ENCODE results near the gene C10orf71.

The C10orf71 gene

DNA sequence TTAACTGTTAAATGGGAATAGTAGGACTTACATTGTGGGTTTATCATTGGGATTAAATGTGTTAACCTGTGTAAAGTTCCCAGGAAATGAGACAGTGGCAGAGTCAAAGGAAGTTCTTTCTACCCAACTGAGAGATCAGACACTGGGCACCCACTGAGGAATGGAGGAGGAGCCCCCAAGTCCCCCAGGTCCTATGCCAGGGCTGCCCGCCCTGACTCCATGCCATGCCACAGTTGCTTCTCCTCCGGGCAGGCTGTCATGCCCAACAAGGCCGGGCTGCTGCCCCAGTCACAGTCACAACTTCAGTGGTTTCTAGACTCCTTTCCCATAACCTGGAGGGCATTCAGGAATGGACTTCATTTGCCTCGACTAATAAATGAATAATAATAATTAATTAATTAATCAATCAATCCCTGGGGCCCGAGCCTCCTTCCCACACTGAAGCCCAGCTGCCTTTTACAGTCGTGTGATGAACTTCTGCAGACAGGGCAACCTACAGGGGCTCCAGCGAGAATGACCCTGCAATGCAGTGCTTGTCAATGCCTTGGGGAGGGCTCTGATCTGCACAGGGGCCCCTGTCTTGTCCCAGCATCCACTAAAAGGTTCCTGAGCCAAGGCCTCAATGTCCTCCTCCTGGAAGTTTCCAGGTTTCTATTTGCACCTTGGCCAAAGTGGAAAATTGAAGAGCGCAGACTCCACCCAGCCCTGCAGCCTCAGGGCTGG, 64.5 kb downstream of the C10orf71 start:
- DNase-seq, result no peak

DNA sequence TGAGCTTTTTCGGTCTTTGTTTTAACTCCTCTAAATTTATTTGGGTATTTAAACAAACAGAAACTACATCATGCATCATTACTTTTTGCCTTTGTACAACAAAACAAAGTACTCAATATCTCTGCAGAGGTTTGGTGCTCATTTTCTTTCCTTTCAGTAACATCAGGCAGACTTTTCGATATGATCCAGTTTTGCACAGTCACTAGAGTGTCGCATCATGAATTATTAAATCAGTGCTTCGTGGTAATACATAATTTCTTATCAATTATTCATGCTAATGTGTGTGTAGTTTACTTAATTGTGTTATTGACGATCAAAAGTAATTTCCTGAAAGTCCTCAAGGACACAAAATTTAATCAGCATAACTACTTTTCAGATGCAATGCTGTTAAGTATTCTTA, 65.1 kb downstream of the C10orf71 start:
- no peak for DNase-seq

DNA sequence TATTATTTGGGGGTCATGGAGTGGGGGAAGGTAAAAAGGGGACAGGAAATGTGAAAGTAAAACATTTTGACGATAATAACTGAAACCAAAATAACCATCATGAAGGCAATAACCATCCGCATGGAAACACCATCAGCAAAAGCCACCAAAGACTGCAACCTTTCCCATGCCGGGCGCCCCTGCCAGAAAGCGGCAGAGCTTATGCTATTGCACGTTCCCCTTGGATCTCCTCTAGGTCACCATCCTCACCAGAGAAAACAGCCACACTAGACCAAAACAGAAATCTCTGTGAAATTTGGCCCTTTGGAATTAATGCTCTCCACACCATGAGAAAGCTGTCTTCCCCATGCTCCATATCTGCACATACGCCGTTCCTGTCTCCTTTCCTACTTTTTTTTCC, 65.8 kb downstream of the C10orf71 start:
- no peak for DNase-seq

DNA sequence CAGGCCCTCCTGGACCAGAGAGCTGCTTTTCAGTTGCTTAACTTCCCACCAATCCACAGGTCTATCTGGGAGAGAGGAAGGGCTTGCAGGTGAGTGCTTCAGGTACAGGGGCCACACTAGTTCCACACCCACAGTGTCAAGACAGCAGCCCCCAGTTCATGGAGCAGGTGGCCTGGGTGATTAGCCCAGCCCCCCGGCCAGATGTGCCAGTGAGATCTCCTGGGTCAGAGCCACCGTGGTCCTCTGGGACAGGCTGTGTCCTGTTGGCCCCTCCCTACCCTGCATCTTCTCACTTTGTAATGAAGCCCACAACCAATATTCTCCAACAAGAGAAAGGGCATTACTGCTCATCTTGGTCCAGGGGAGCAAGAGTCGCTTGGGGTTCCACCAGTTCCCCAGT, 66.3 kb downstream of the C10orf71 start:
- no peak for DNase-seq

DNA sequence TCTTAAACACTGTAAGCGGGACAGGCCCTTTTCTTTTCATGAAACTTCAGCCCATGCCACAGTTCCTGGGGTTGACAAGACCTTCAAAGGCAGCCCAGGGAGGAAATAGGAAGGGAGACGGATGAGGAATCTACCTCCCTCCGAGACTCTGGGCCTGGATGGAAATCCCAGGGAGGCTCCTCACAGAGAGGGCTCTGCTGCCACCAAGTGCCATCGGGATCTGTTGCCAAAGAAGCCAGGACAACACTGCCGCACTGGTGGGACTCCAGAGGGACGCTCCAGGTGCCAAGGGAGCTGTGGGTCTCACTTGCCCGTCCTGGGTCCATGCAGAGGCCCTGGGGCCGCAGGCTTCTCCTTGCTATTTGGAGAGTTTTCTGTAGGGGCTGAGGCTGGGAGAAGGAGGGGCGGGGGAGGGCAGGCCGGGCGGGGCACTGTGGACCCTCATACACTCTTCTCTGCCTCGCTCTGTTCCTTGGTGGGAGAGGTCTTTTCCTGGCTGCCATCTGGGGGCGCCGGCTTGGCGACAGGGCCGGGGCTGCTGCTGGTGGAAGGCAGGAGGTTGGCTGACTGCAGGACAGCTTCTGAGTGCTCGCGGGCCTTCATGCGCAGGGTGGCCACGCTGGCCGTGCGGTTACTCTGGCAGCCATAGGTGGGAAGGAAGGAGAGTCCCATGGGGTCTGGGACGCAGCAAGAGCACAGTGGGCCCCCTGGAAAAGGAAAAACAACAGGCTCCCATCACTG, 66.9 kb downstream of the C10orf71 start:
- no peak for DNase-seq

DNA sequence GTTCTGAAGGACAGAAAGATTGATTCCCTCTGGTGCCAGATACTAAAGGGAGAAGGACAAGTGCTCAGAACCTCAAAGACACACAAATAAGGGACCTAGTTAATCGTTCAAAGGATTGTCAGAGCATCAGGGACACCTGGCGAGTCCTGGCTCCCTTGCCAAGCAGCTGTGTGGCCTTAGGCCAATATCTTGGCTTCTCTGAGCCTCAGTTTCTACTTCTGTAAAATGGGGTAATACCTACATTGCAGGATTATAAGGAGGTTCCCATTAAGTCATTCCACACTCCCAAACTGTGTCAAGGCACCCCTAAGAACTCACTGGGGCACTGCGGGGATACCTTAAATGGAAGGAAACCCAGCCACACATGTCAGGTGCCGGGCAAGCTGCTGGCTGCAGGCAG, 67.5 kb downstream of the C10orf71 start:
- DNase-seq, result no peak

DNA sequence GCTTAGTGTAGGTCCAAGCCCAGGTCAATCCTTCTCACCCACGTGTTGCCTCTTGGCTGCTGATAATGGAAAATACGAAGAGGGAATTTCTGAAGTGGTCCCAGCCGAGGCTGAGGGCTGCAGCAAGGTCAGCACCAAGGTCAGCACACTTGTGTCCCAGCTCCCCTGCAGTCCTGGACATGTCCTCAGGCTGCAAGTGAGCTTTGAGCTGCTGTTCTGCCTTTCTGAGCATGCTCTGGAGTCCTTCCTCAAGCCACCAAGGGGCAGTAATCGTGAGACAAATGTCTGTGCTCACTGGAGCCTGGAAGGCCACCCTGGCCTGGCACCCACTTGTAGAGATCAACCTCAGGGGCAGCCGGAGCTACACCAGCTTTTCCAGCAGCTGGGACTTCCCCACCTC, 68.6 kb downstream of the C10orf71 start:
- DNase-seq, result no peak

DNA sequence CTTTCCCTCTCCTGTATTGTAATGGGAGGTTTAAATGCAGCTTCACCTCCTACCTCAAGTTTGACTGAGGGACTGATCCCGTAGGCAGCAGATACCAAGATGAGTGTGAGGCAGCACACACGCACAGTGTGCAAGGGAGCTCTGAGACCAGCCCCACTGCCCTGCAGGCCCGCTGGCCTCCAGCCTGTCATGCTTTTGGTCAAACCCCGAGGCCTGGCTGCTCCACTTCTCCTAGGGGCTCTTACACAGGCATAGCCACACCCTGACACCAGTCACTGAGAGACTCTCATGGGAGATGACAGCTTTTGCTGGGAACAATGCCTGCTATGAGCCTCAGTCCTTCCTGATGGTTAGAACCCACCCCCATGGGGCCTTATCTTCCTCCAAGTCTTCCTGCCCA, 69.3 kb downstream of the C10orf71 start:
- DNase-seq, result no peak

DNA sequence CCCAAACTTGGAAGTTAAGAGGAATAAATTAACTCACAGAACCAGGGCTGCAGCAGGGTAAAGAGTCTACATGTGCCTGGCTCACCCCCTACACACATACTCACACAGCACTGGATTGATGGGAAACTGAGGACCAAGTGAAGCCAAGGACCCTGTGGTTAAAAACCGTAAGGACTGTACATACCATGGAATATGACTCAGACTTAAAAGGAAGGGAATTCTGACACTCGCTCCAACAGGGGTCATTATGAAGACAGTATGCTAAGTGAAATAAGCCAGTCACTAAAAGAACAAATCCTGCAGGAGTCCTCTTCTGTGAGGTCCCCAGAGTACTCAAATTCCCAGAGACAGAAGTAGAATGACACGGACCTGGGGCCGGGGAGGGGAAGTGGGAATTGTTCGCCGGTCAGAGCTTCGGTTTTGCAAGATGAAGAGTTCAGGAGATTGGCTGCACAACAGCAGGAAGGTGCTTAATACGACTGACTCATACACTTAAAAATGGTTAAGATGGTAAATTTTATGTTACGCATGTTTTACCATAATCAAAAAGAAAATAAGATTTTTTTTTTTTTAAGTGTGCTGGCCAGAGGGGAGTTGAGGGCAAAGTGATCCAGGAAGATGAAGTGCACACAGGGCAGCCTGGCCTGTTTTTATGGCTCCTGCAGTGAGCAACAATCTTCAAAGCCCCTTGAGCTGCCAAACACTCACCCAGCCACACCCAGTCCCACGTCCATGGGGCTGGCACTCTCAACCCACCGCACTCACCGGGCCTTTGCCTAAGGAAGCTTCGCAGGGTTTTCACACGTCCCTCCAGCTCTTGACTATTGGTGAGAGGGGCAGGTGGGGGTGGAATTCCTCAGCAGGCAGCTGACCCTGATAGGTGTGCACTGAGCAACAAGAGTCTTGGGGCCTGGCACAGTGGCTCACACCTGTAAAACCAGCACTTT, 70.5 kb downstream of the C10orf71 start:
- no peak for DNase-seq

DNA sequence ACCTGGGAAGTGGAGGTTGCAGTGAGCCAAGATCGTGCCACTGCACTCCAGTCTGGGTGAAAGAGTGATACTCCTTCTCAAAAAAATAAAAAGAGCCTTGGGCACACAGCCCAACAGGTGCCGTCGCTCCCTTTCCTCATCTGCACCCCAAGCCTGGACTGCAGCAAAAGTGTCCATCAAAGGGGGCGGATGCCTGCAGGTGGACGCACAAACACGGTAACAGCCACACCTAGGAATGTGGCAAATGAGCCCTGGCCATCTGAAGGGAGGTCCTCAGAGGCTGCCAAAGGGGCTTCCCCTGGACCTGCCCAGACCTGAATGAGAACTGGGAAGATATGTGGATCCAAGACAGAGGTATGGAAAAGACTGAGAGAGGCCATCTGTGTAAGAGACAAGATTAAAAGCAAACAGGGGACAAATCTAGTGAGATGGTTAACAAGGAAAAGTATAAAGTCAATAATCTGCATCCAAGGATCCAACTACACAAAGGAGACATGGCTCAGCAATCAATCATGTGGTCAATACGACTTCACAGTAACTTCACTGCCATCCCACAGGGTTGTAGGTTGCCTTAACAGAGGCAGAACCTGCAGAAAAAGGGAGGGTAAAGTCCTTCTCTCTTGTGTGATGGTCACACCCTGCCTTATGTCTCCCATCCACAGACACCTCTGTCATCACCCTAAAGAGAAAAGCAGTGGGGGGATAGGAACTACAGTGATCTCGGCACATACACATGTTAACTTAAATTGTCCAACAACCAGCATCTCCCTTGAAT, 71.5 kb downstream of the C10orf71 start:
- no peak for DNase-seq

DNA sequence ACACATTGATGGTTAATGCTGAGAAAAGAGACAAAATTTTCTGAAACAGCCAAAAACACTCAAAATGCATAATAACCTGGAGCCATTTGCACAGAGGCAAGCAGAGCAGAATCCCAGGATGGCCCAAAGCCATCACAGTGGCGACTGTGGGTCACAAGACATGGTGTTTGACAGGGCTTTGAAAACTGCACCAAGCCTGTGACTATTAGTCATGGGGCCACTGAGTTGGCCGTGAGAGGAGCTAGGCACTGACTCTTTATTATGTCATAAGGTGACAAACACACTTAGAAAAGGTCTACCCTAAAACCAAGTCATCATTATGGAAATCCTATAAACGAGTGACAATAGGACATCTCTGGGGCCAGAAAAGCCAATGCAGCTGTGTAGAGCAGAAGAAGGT, 73.0 kb downstream of the C10orf71 start:
- no peak for DNase-seq

DNA sequence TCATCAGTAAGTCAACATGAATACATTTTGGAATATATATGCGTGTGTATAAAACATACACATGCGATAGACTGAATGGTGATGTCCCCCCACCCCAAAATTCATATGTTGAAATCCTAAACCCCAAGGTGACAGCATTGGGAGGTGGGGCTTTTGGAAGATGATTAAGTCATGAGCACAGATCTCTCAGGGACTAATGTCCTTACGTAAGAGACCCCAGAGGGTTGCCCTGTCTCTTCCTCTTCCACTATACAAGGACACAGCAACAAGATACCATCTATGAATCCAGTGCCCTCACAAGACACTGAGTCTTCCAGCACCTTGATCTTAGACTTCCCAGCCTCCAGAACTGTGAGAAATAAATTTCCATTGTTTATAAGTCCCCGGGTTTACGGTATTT, 74.4 kb downstream of the C10orf71 start:
- DNase-seq, result no peak

DNA sequence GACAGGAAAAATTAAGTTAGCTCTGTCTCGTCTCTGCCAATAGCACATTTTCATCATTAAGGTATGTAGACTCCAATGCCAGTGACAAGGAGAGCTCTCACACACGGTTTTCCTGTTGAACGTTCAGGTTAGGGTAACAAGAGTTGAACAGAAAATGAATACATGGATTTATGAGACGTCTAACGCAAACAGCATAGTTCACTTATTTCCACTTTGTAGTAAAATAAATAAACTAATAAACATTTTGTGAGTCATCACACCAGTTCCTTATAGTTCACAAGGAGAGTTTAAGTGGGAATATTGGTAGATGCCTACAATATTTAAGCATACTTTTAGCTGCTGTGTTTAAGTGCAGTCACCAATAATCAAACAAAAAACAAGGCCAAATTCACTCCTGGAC, 75.8 kb downstream of the C10orf71 start:
- DNase-seq, result no peak

DNA sequence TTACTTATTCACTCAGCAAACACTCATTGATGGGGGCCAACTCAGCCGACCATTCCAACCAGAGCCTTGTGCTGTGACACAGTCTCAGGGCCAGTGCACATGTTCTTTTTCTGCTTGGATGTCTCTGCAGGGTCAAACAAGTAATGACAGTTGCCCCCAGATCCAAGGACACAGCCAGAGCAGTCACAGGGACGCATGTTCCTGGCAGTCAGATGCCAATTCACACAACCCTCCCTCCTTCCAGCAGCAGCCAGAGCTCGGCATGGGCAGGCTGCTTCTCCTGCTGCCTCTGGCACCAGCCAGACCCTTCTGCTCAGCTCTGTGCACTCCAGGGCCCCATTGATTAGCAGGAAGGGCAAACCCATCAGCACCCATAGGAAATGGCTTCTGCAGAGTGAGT, 76.6 kb downstream of the C10orf71 start:
- DNase-seq, result no peak

Measured in activated CD4-positive, alpha-beta T cell treated with anti-CD3 and anti-CD28 coated beads, Interleukin-2, Interleukin-6, amounts not matched to agents 100 ng/mL and 50 ng/mL, durations not matched to agents 16 hours and 8 hours (primary cell).